Erythroblast (primary cell): ENCODE measurements around the gene MKRN2.
"Not testable (repeated sequence)": the region's sequence is repeated elsewhere in the genome, so short reads cannot be mapped to it uniquely, and the experiment has no call there.

ENCODE experiments used
- GATA1 ChIP-seq: IDR thresholded peaks from 2 replicates; pipeline ENCODE4 v1.6.1; 2011; ENCODE audit warnings: low read depth, mild to moderate bottlenecking, control low read depth, low read length, moderate library complexity
- POLR2A ChIP-seq: IDR thresholded peaks from 2 replicates; pipeline ENCODE4 v1.6.1; 2011; ENCODE audit warnings: mild to moderate bottlenecking, low read length

GRCh38 chr3:12543497-12543896 is 13.4 kb upstream of the MKRN2 start:
- TF ChIP-seq POLR2A, GATA1: not testable (repeated sequence)
